IPS DF 6.9 (cell line): ENCODE data around the gene PRLR.

Experiments
- DNase-seq: peaks from one replicate; pipeline ENCODE4 v3.0.0-alpha.2; 2013; ENCODE audit warnings: low read depth, low spot score
- H3K27ac ChIP-seq: one replicate; pipeline ENCODE4 v1.5.1; 2013; ENCODE audit warnings: low read length, control low read depth
- H3K27me3 ChIP-seq: 2 replicates; pipeline ENCODE4 v1.6.1; 2013; ENCODE audit warnings: mild to moderate bottlenecking, low read length; ENCODE audit not compliant: control insufficient read depth, insufficient read depth
- H3K36me3 ChIP-seq: 2 replicates; pipeline ENCODE4 v1.6.1; 2013; ENCODE audit warnings: low read length; ENCODE audit not compliant: control insufficient read depth, insufficient read depth
- H3K4me1 ChIP-seq: 2 replicates; pipeline ENCODE4 v1.6.1; 2013; ENCODE audit warnings: low read length; ENCODE audit not compliant: control insufficient read depth, insufficient read depth
- H3K4me3 ChIP-seq: 2 replicates; pipeline ENCODE4 v1.5.1; 2013; ENCODE audit warnings: mild to moderate bottlenecking, low read length
- H3K9me3 ChIP-seq: 2 replicates; pipeline ENCODE4 v1.6.1; 2013; ENCODE audit warnings: low read length, inconsistent platforms; ENCODE audit not compliant: control insufficient read depth, insufficient read depth
- WGBS: extraction: QIAGEN DNeasy Blood & Tissue Kit; methylation state at CpG from one replicate; pipeline ENCODE4 v1.1.7; 2013; ENCODE audit warnings: mixed read lengths, missing lambda C conversion rate; ENCODE audit not compliant: insufficient read length, insufficient coverage; 5-methylcytosine and 5-hydroxymethylcytosine counted together

The PRLR gene

GRCh38 chr5:35009019-35009418, 221.3 kb downstream of the PRLR start:
- H3K4me1 ChIP-seq = no peaks in the 10 kb centered on the region
- WGBS = no CpG with 5 or more reads among the region's 2 CpGs

GRCh38 chr5:35004771-35005170, 225.5 kb downstream of the PRLR start:
- no peaks in the 10 kb centered on the region for H3K4me1 ChIP-seq
- no peaks in the 10 kb centered on the region for H3K9me3 ChIP-seq
- DNase-seq = no peak
- no peak overlapping the region for H3K27ac ChIP-seq
- H3K36me3 ChIP-seq = no peaks in the 10 kb centered on the region
- no peaks in the 10 kb centered on the region for H3K27me3 ChIP-seq
- no CpG with 5 or more reads among the region's 1 CpG for WGBS
- no peak overlapping the region for H3K4me3 ChIP-seq

More at GRCh38 chr5:35009019-35009418, 221.3 kb downstream of the PRLR start:
- Histone ChIP-seq H3K9me3 (no peaks in the 10 kb centered on the region), H3K4me3 (no peak overlapping the region), H3K27me3 (no peaks in the 10 kb centered on the region), H3K27ac (no peak overlapping the region), H3K36me3 (no peaks in the 10 kb centered on the region)
- no peak for DNase-seq

GRCh38 chr5:35004200-35004599, 226.1 kb downstream of the PRLR start:
- Histone ChIP-seq H3K9me3 (no peaks in the 10 kb centered on the region), H3K4me3 (no peak overlapping the region), H3K36me3 (no peaks in the 10 kb centered on the region), H3K27ac (no peak overlapping the region), H3K27me3 (no peaks in the 10 kb centered on the region), H3K4me1 (no peaks in the 10 kb centered on the region)
- WGBS = no CpG with 5 or more reads among the region's 5 CpGs
- no peak for DNase-seq

- no peaks in the 10 kb centered on the region for H3K27me3 ChIP-seq
- no CpG with 5 or more reads among the region's 18 CpGs for WGBS
- H3K36me3 ChIP-seq = no peaks in the 10 kb centered on the region
- H3K4me1 ChIP-seq = no peaks in the 10 kb centered on the region
- no peak overlapping the region for H3K27ac ChIP-seq
- no peaks in the 10 kb centered on the region for H3K9me3 ChIP-seq
- H3K4me3 ChIP-seq = no peak overlapping the region
- peak; percentile 45 for DNase-seq
Measured at GRCh38 chr5:35003018-35003957, 227.0 kb downstream of the PRLR start.

GRCh38 chr5:35002459-35002858, 227.8 kb downstream of the PRLR start:
- Histone ChIP-seq H3K9me3 (no peaks in the 10 kb centered on the region), H3K4me1 (no peaks in the 10 kb centered on the region), H3K27ac (no peak overlapping the region), H3K27me3 (no peaks in the 10 kb centered on the region), H3K4me3 (no peak overlapping the region), H3K36me3 (no peaks in the 10 kb centered on the region)
- no peak for DNase-seq
- no CpG with 5 or more reads among the region's 6 CpGs for WGBS

GRCh38 chr5:35001842-35002241, 228.4 kb downstream of the PRLR start:
- no CpG with 5 or more reads among the region's 3 CpGs for WGBS

More at GRCh38 chr5:35001842-35002241, 228.4 kb downstream of the PRLR start:
- H3K27ac ChIP-seq = no peak overlapping the region
- no peaks in the 10 kb centered on the region for H3K4me1 ChIP-seq
- no peak overlapping the region for H3K4me3 ChIP-seq
- H3K27me3 ChIP-seq = no peaks in the 10 kb centered on the region
- H3K9me3 ChIP-seq = no peaks in the 10 kb centered on the region
- no peak for DNase-seq
- no peaks in the 10 kb centered on the region for H3K36me3 ChIP-seq
